BLaER1 treated with 17β-estradiol and CSF1 and Interleukin-3, amounts not matched to agents 10 nM and 100 nM (cell line): ENCODE data around the gene KIF5A.
"Not testable (repeated sequence)": the region's sequence is repeated elsewhere in the genome, so short reads cannot be mapped to it uniquely, and the experiment has no call there.

Experiments
- H3K27ac ChIP-seq, 11 experiments: shearing (Covaris generic); formaldehyde crosslinking; 2 replicates each; pipeline ENCODE4 v1.8.1; 2022
- H3K27me3 ChIP-seq, 11 experiments: shearing (Covaris generic); formaldehyde crosslinking; 2 replicates each; pipeline ENCODE4 v1.8.1; 2022
- H3K36me3 ChIP-seq, 11 experiments: shearing (Covaris generic); formaldehyde crosslinking; 2 replicates each; pipeline ENCODE4 v1.8.1; 2022
- H3K4me1 ChIP-seq, 10 experiments: shearing (Covaris generic); formaldehyde crosslinking; 2 replicates each; pipeline ENCODE4 v1.8.1; 2022
- H3K4me2 ChIP-seq, 11 experiments: shearing (Covaris generic); formaldehyde crosslinking; 2 replicates each; pipeline ENCODE4 v1.8.1; 2022
- H3K4me3 ChIP-seq, 10 experiments: shearing (Covaris generic); formaldehyde crosslinking; 2 replicates each; pipeline ENCODE4 v1.8.1; 2022
- H3K9ac ChIP-seq, 11 experiments: shearing (Covaris generic); formaldehyde crosslinking; 2 replicates each; pipeline ENCODE4 v1.8.1; 2022
- H3K9me3 ChIP-seq, 11 experiments: shearing (Covaris generic); formaldehyde crosslinking; replicated peaks in 1 of 11; 2 replicates each; pipeline ENCODE4 v1.8.1; 2022
- H4K20me1 ChIP-seq, 11 experiments: shearing (Covaris generic); formaldehyde crosslinking; 2 replicates each; pipeline ENCODE4 v1.8.1; 2022
- Cebpa-rat ChIP-seq, 11 experiments: shearing (Covaris generic); IDR thresholded peaks; 2 replicates each; pipeline ENCODE4 v1.8.1; 2022

Gene KIF5A

GRCh38 chr12:57613427-57614109 is 63.7 kb downstream of the KIF5A start:
- peaks cover 0 to 7% (median 0%) of the 10 kb centered on the region in 11 experiments; a peak in 2 of 22 replicates for H3K9me3 ChIP-seq
- 0 out of 22 replicates have a peak, but pooled peaks cover 0 to 4% (median 0%) of the 10 kb centered on the region in 11 experiments for H3K36me3 ChIP-seq
- peaks cover 26 to 46% (median 37%) of the 10 kb centered on the region in 11 experiments for H3K27me3 ChIP-seq
- H3K9ac ChIP-seq: peak overlapping the region in 6 of 11 experiments; percentile 36 to 76 (median 70); a peak in 11 of 22 replicates
- H4K20me1 ChIP-seq: no peaks in the 10 kb centered on the region; a peak in 1 of 22 replicates
- H3K4me3 ChIP-seq: peak overlapping the region in 6 of 10 experiments; percentile 20 to 51 (median 38); a peak in 7 of 20 replicates
- peak overlapping the region; percentile 59 to 99 (median 85) for H3K4me2 ChIP-seq
- H3K27ac ChIP-seq: peak overlapping the region in 7 of 11 experiments; percentile 63 to 90 (median 85); a peak in 13 of 22 replicates
- TF ChIP-seq Cebpa-rat (IDR thresholded peaks at IDR 0.05): no peak
- peaks cover 23 to 73% (median 65%) of the 10 kb centered on the region in 10 experiments for H3K4me1 ChIP-seq

- Histone ChIP-seq H3K4me2 (peak overlapping the region; percentile 59 to 99 (median 85)), H3K36me3 (0 out of 22 replicates have a peak, but pooled peaks cover 0 to 4% (median 0%) of the 10 kb centered on the region in 11 experiments), H3K27me3 (peaks cover 32 to 46% (median 37%) of the 10 kb centered on the region in 11 experiments), H3K27ac (peak overlapping the region in 8 of 11 experiments; percentile 45 to 90 (median 76); a peak in 16 of 22 replicates), H3K4me1 (peaks cover 23 to 67% (median 61%) of the 10 kb centered on the region in 10 experiments), H4K20me1 (peaks cover 0 to 4% (median 0%) of the 10 kb centered on the region in 11 experiments; a peak in 1 of 22 replicates), H3K4me3 (peak overlapping the region in 7 of 10 experiments; percentile 20 to 51 (median 34); a peak in 12 of 20 replicates), H3K9me3 (peaks cover 0 to 7% (median 0%) of the 10 kb centered on the region in 11 experiments; a peak in 2 of 22 replicates), H3K9ac (peak overlapping the region in 7 of 11 experiments; percentile 7 to 76 (median 68); a peak in 10 of 22 replicates)
- 0 out of 22 replicates have a peak, but pooled peaks of 1 of the 11 experiments have one; percentile 12 for TF ChIP-seq Cebpa-rat (IDR thresholded peaks at IDR 0.05)
Measured at GRCh38 chr12:57614178-57614947, 64.5 kb downstream of the KIF5A start.

- peaks cover 0 to 10% (median 1%) of the 10 kb centered on the region in 11 experiments; a peak in 9 of 22 replicates for H4K20me1 ChIP-seq
- peak overlapping the region; percentile 59 to 99 (median 85) for H3K4me2 ChIP-seq
- 0 out of 22 replicates have a peak, but pooled peaks cover 0 to 4% (median 0%) of the 10 kb centered on the region in 11 experiments for H3K36me3 ChIP-seq
- H3K27me3 ChIP-seq: peaks cover 38 to 49% (median 41%) of the 10 kb centered on the region in 11 experiments
- H3K27ac ChIP-seq: peak overlapping the region in 8 of 11 experiments; percentile 45 to 90 (median 76); a peak in 17 of 22 replicates
- peaks cover 0 to 7% (median 0%) of the 10 kb centered on the region in 11 experiments; a peak in 2 of 22 replicates for H3K9me3 ChIP-seq
- peaks cover 23 to 67% (median 61%) of the 10 kb centered on the region in 10 experiments for H3K4me1 ChIP-seq
- TF ChIP-seq Cebpa-rat (IDR thresholded peaks at IDR 0.05): no peak; a peak in 1 of 22 replicates
- peak overlapping the region in 7 of 11 experiments; percentile 7 to 76 (median 68); a peak in 10 of 22 replicates for H3K9ac ChIP-seq
- peak overlapping the region in 7 of 10 experiments; percentile 9 to 51 (median 23); a peak in 8 of 20 replicates for H3K4me3 ChIP-seq
Measured at GRCh38 chr12:57614948-57615500, 65.2 kb downstream of the KIF5A start.

GRCh38 chr12:57615637-57616036 is 65.8 kb downstream of the KIF5A start:
- Histone ChIP-seq H3K4me1 (peaks cover 23 to 67% (median 57%) of the 10 kb centered on the region in 10 experiments), H3K36me3 (0 out of 22 replicates have a peak, but pooled peaks cover 0 to 4% (median 0%) of the 10 kb centered on the region in 11 experiments), H3K9ac (peak overlapping the region in 4 of 11 experiments; percentile 68 to 76 (median 74); a peak in 8 of 22 replicates), H3K27me3 (peaks cover 38 to 49% (median 41%) of the 10 kb centered on the region in 11 experiments), H4K20me1 (peaks cover 0 to 16% (median 7%) of the 10 kb centered on the region in 11 experiments; a peak in 12 of 22 replicates), H3K4me3 (peak overlapping the region in 3 of 10 experiments; percentile 19 to 51 (median 46); a peak in 2 of 20 replicates), H3K27ac (peak overlapping the region in 8 of 11 experiments; percentile 45 to 90 (median 76); a peak in 12 of 22 replicates), H3K4me2 (peak overlapping the region; percentile 4 to 99 (median 85); a peak in 20 of 22 replicates), H3K9me3 (peaks cover 0 to 7% (median 0%) of the 10 kb centered on the region in 11 experiments; a peak in 2 of 22 replicates)
- TF ChIP-seq Cebpa-rat (IDR thresholded peaks at IDR 0.05): no peak

- peaks cover 28 to 68% (median 62%) of the 10 kb centered on the region in 10 experiments for H3K4me1 ChIP-seq
- no peak overlapping the region for H3K9ac ChIP-seq
- no peak overlapping the region for H3K4me3 ChIP-seq
- no peak for TF ChIP-seq Cebpa-rat (IDR thresholded peaks at IDR 0.05)
- peaks cover 0 to 25% (median 16%) of the 10 kb centered on the region in 11 experiments; a peak in 13 of 22 replicates for H4K20me1 ChIP-seq
- peaks cover 41 to 51% (median 44%) of the 10 kb centered on the region in 11 experiments for H3K27me3 ChIP-seq
- peak overlapping the region in 4 of 11 experiments; percentile 85 to 90 (median 86); a peak in 7 of 22 replicates for H3K27ac ChIP-seq
- peaks cover 0 to 7% (median 0%) of the 10 kb centered on the region in 11 experiments; a peak in 2 of 22 replicates for H3K9me3 ChIP-seq
- H3K36me3 ChIP-seq: 0 out of 22 replicates have a peak, but pooled peaks cover 0 to 4% (median 0%) of the 10 kb centered on the region in 11 experiments
- peak overlapping the region in 9 of 11 experiments; percentile 78 to 99 (median 95); a peak in 18 of 22 replicates for H3K4me2 ChIP-seq
Measured at GRCh38 chr12:57616383-57617101, 66.7 kb downstream of the KIF5A start.

- H3K4me3 ChIP-seq: no peak overlapping the region
- no peak overlapping the region for H3K9ac ChIP-seq
- peaks cover 0 to 34% (median 17%) of the 10 kb centered on the region in 11 experiments; a peak in 13 of 22 replicates for H4K20me1 ChIP-seq
- H3K9me3 ChIP-seq: peaks cover 0 to 7% (median 0%) of the 10 kb centered on the region in 11 experiments; a peak in 2 of 22 replicates
- peaks cover 30 to 58% (median 53%) of the 10 kb centered on the region in 10 experiments for H3K4me1 ChIP-seq
- peak overlapping the region in 3 of 11 experiments; percentile 15 to 28 (median 18); a peak in 3 of 22 replicates for H3K4me2 ChIP-seq
- 0 out of 22 replicates have a peak, but pooled peaks cover 0 to 4% (median 0%) of the 10 kb centered on the region in 11 experiments for H3K36me3 ChIP-seq
- no peak for TF ChIP-seq Cebpa-rat (IDR thresholded peaks at IDR 0.05)
- no peak overlapping the region for H3K27ac ChIP-seq
- peaks cover 55 to 63% (median 58%) of the 10 kb centered on the region in 11 experiments for H3K27me3 ChIP-seq
Measured at GRCh38 chr12:57617942-57618341, 68.1 kb downstream of the KIF5A start.

GRCh38 chr12:57618431-57618830 is 68.6 kb downstream of the KIF5A start:
- H3K4me3 ChIP-seq, H3K36me3 ChIP-seq, H3K9me3 ChIP-seq, H3K27ac ChIP-seq, H3K9ac ChIP-seq: not testable (repeated sequence)
- H3K27me3 ChIP-seq: peaks cover 60 to 68% (median 63%) of the 10 kb centered on the region in 11 experiments
- H3K4me1 ChIP-seq: peaks cover 29 to 53% (median 48%) of the 10 kb centered on the region in 10 experiments
- H3K4me2 ChIP-seq: peak overlapping the region in 2 of 11 experiments; percentile 5 to 28; a peak in 2 of 22 replicates
- peaks cover 0 to 34% (median 17%) of the 10 kb centered on the region in 11 experiments; a peak in 13 of 22 replicates for H4K20me1 ChIP-seq
